Measurements from ENCODE around the gene PDCD6IP. TPM values are rescaled to one million over a fixed set of nuclear protein-coding genes. Genes with fewer than 3 reads are reported as not detected.

PDCD6IP gene
- total RNA-seq, 2 donors from 2014 or later = 165 to 251 TPM

- DNase-seq (ENCODE audit: low spot score) = no peak
- no peaks in the 10 kb centered on the region for H3K9me3 ChIP-seq
- WGBS = 95% methylated on average over 6 of the region's 6 CpGs
- intact Hi-C loops (cut with DNase I) = no loop called here
- TF ChIP-seq POLR2A (IDR thresholded peaks at IDR 0.05) (no peak), POLR2AphosphoS5 (IDR thresholded peaks at IDR 0.05) (no peak), CTCF (IDR thresholded peaks at IDR 0.05) (no peak)
- no peak overlapping the region for H3K27ac ChIP-seq
- H3K27me3 ChIP-seq (replicated peaks; ENCODE audit: insufficient read depth) = no peaks in the 10 kb centered on the region
- no peaks in the 10 kb centered on the region for H3K4me1 ChIP-seq (replicated peaks)
- H3K4me3 ChIP-seq = no peak overlapping the region
- no peaks in the 10 kb centered on the region for H3K36me3 ChIP-seq
Observed at GRCh38 chr3:33803894-33804526, 5.6 kb downstream of the PDCD6IP start.

GRCh38 chr3:33807191-33807590 lies 8.8 kb downstream of the PDCD6IP start:
- TF ChIP-seq POLR2A (IDR thresholded peaks at IDR 0.05) = no peak
- 55% methylated on average over 2 of the region's 2 CpGs for WGBS
- intact Hi-C loops (cut with DNase I) = no loop called here
- no peak overlapping the region for H3K27ac ChIP-seq
- no peaks in the 10 kb centered on the region for H3K9me3 ChIP-seq
- H3K27me3 ChIP-seq (replicated peaks; ENCODE audit: insufficient read depth) = no peaks in the 10 kb centered on the region
- no peaks in the 10 kb centered on the region for H3K36me3 ChIP-seq
- no peak overlapping the region for H3K4me3 ChIP-seq
- DNase-seq (ENCODE audit: low spot score) = no peak
- H3K4me1 ChIP-seq (replicated peaks) = no peaks in the 10 kb centered on the region

GRCh38 chr3:33808559-33808958 lies 10.1 kb downstream of the PDCD6IP start:
- no peaks in the 10 kb centered on the region for H3K9me3 ChIP-seq
- WGBS = 95% methylated on average over 5 of the region's 5 CpGs
- H3K4me3 ChIP-seq = no peak overlapping the region
- no peaks in the 10 kb centered on the region for H3K27me3 ChIP-seq (replicated peaks; ENCODE audit: insufficient read depth)
- H3K36me3 ChIP-seq = no peaks in the 10 kb centered on the region
- TF ChIP-seq POLR2AphosphoS5 (IDR thresholded peaks at IDR 0.05) (no peak), POLR2A (IDR thresholded peaks at IDR 0.05) (no peak), CTCF (IDR thresholded peaks at IDR 0.05) (no peak)
- H3K4me1 ChIP-seq (replicated peaks) = no peaks in the 10 kb centered on the region
- DNase-seq (ENCODE audit: low spot score) = no peak
- no peak overlapping the region for H3K27ac ChIP-seq
- intact Hi-C loops (cut with DNase I) = no loop called here

GRCh38 chr3:33810545-33810944 lies 12.1 kb downstream of the PDCD6IP start:
- WGBS = 85% methylated on average over 1 of the region's 1 CpG
- Histone ChIP-seq H3K4me3 (no peak overlapping the region), H3K9me3 (no peaks in the 10 kb centered on the region), H3K27me3 (replicated peaks; ENCODE audit: insufficient read depth) (no peaks in the 10 kb centered on the region), H3K36me3 (no peaks in the 10 kb centered on the region), H3K27ac (no peak overlapping the region), H3K4me1 (replicated peaks) (no peaks in the 10 kb centered on the region)
- DNase-seq (ENCODE audit: low spot score) = no peak
- TF ChIP-seq CTCF (IDR thresholded peaks at IDR 0.05) (no peak), POLR2AphosphoS5 (IDR thresholded peaks at IDR 0.05) (no peak), POLR2A (IDR thresholded peaks at IDR 0.05) (no peak)
- intact Hi-C loops (cut with DNase I) = no loop called here

- TF ChIP-seq POLR2A (IDR thresholded peaks at IDR 0.05) (no peak), POLR2AphosphoS5 (IDR thresholded peaks at IDR 0.05) (no peak), CTCF (IDR thresholded peaks at IDR 0.05) (no peak)
- WGBS = 94% methylated on average over 4 of the region's 4 CpGs
- H3K27me3 ChIP-seq (replicated peaks; ENCODE audit: insufficient read depth) = no peaks in the 10 kb centered on the region
- H3K36me3 ChIP-seq = no peaks in the 10 kb centered on the region
- H3K27ac ChIP-seq = no peak overlapping the region
- intact Hi-C loops (cut with DNase I) = no loop called here
- no peak overlapping the region for H3K4me3 ChIP-seq
- H3K4me1 ChIP-seq (replicated peaks) = no peaks in the 10 kb centered on the region
- DNase-seq (ENCODE audit: low spot score) = no peak
- H3K9me3 ChIP-seq = no peaks in the 10 kb centered on the region
Observed at GRCh38 chr3:33821989-33822388, 23.6 kb downstream of the PDCD6IP start.

Measured in prostate gland (tissue), 2 donors.